ENCODE measurements around the gene MAGI1.

Gene MAGI1

GRCh38 chr3:65778968-65779367 lies 259.8 kb downstream of the MAGI1 start:
- DNase-seq (ENCODE audit: low read depth) = no peak
- no peak for TF ChIP-seq CTCF (conservative IDR thresholded peaks at IDR 0.05; ENCODE audit: low read depth, low read length)
- H3K4me3 ChIP-seq (ENCODE audit: low read depth, low read length) = no peak overlapping the region

GRCh38 chr3:65777050-65777449 lies 261.7 kb downstream of the MAGI1 start:
- TF ChIP-seq CTCF (conservative IDR thresholded peaks at IDR 0.05; ENCODE audit: low read depth, low read length) = no peak
- H3K4me3 ChIP-seq (ENCODE audit: low read depth, low read length) = no peak overlapping the region
- no peak for DNase-seq (ENCODE audit: low read depth)

DNA sequence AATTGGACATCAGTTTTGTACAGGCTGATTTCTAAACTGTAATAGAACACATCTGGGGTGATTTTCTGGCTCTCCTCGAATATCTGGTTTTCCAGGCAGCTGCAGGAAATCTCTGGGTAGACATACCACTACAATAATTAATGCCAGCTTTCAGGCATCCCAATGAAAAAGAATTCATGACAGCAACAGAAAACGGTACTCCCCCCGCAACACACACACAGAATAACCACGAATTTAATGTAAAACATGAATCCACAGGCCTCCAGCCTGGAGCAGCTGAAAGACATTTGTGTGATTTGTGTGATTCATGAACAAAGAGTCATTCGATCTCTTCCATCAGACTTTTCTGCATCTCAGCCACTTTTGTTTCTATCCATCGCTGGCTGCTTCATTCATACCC lies 262.2 kb downstream of the MAGI1 start:
- no peak overlapping the region for H3K4me3 ChIP-seq (ENCODE audit: low read depth, low read length)
- TF ChIP-seq CTCF (conservative IDR thresholded peaks at IDR 0.05; ENCODE audit: low read depth, low read length) = no peak
- no peak for DNase-seq (ENCODE audit: low read depth)

GRCh38 chr3:65776081-65776480 lies 262.6 kb downstream of the MAGI1 start:
- no peak overlapping the region for H3K4me3 ChIP-seq (ENCODE audit: low read depth, low read length)
- no peak for DNase-seq (ENCODE audit: low read depth)
- no peak for TF ChIP-seq CTCF (conservative IDR thresholded peaks at IDR 0.05; ENCODE audit: low read depth, low read length)

DNA sequence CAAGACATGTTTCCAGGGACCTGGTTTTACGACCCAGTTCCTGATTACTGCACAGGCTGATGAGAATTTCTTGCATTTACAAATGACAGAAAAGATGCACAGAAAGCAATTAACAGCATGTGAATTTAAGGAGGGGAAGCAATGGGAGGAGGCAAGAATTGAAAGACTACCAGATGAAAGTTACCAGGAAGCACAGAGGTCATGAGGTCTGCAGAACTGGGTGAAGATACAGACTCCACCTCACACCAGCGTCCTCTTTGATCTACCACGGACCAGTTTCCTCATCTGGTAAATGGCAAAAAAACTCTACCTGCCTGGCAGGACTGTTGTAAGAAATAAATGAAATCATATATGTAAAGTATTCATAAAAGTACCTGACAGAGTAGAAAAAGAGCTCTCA lies 266.0 kb downstream of the MAGI1 start:
- no peak for DNase-seq (ENCODE audit: low read depth)
- no peak overlapping the region for H3K4me3 ChIP-seq (ENCODE audit: low read depth, low read length)
- TF ChIP-seq CTCF (conservative IDR thresholded peaks at IDR 0.05; ENCODE audit: low read depth, low read length) = no peak

GRCh38 chr3:65767551-65767950 lies 271.2 kb downstream of the MAGI1 start:
- DNase-seq (ENCODE audit: low read depth) = no peak
- H3K4me3 ChIP-seq (ENCODE audit: low read depth, low read length) = no peak overlapping the region
- no peak for TF ChIP-seq CTCF (conservative IDR thresholded peaks at IDR 0.05; ENCODE audit: low read depth, low read length)

DNA sequence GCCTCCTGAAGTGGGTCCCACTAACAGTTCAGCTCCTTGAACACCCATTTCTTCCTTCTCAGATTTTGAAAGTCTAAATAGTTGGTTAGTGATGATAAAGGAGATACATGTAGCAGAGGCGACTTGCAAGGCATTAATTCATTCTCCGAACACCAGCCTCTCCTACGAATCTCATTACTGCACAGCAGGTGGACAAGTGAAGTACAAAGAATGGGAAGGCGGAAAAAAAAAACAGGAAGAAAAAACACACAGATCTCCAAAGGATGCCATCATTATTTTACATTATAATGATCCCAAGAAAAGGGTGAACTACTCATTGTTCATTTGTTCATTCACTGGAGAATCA lies 276.5 kb downstream of the MAGI1 start:
- no peak for TF ChIP-seq CTCF (conservative IDR thresholded peaks at IDR 0.05; ENCODE audit: low read depth, low read length)
- no peak overlapping the region for H3K4me3 ChIP-seq (ENCODE audit: low read depth, low read length)
- no peak for DNase-seq (ENCODE audit: low read depth)

Data from choroid plexus epithelial cell (primary cell).